Uterus (tissue), 2 donors: ENCODE data around the gene AKR1A1.

Source experiments
- CTCF ChIP-seq, 4 experiments: fragments of 200-600 bp in 2 of 4; fragments of 450-650 bp in 2 of 4; sonication (generic) in 2 of 4; IDR thresholded peaks; one replicate each; pipeline ENCODE4 v1.5.1; 2016 to 2019; ENCODE audit warnings: antibody characterized with exemption in 4 of 4, mild to moderate bottlenecking in 2 of 4, moderate library complexity in 1 of 4
- POLR2A ChIP-seq, 2 donors: fragments of 450-650 bp; IDR thresholded peaks; one replicate each; pipeline ENCODE4 v1.6.1; 2016; ENCODE audit warnings: antibody characterized with exemption in 2 of 2, mild to moderate bottlenecking in 1 of 2, moderate library complexity in 1 of 2

- TF ChIP-seq CTCF (IDR thresholded peaks at IDR 0.05) = no peak
- TF ChIP-seq POLR2A (IDR thresholded peaks at IDR 0.05) = no peak
Observed at GRCh38 chr1:45573231-45573804, 22.7 kb downstream of the AKR1A1 start.
